Peyer's patch (tissue), 4 donors: ENCODE data around the gene MAP4K1.

Experiments
- POLR2A ChIP-seq, 2 donors: fragments of 450-650 bp; IDR thresholded peaks; one replicate each; pipeline ENCODE4 v1.5.1; 2017; ENCODE audit warnings: antibody characterized with exemption in 2 of 2, mild to moderate bottlenecking in 2 of 2, moderate library complexity in 2 of 2
- TF ChIP-seq, protein P1 (sequence below), 6 experiments: fragments of 450-650 bp in 4 of 6; fragments of 200-600 bp in 2 of 6; sonication (generic) in 1 of 6; IDR thresholded peaks; one replicate each; pipeline ENCODE4 v1.5.1; 2017 to 2019; ENCODE audit warnings: antibody characterized with exemption in 6 of 6, mild to moderate bottlenecking in 3 of 6, moderate library complexity in 1 of 6

GRCh38 chr19:38549061-38549460 lies 68.7 kb downstream of the MAP4K1 start:
- TF ChIP-seq, protein P1, sequence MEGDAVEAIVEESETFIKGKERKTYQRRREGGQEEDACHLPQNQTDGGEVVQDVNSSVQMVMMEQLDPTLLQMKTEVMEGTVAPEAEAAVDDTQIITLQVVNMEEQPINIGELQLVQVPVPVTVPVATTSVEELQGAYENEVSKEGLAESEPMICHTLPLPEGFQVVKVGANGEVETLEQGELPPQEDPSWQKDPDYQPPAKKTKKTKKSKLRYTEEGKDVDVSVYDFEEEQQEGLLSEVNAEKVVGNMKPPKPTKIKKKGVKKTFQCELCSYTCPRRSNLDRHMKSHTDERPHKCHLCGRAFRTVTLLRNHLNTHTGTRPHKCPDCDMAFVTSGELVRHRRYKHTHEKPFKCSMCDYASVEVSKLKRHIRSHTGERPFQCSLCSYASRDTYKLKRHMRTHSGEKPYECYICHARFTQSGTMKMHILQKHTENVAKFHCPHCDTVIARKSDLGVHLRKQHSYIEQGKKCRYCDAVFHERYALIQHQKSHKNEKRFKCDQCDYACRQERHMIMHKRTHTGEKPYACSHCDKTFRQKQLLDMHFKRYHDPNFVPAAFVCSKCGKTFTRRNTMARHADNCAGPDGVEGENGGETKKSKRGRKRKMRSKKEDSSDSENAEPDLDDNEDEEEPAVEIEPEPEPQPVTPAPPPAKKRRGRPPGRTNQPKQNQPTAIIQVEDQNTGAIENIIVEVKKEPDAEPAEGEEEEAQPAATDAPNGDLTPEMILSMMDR (IDR thresholded peaks at IDR 0.05), result no peak
- TF ChIP-seq POLR2A (IDR thresholded peaks at IDR 0.05), result no peak
